Measurements from ENCODE around the gene STN1. TPM values are rescaled to one million over a fixed set of nuclear protein-coding genes. Genes with fewer than 3 reads are reported as not detected.

The STN1 gene
- total RNA-seq, 1 experiment from 2014 or later, result 14.3 TPM

- intact Hi-C loops (cut with micrococcal nuclease; ENCODE audit: unreplicated experiment), result no loop called here
- Histone ChIP-seq H3K4me1 (ENCODE audit: insufficient read depth, low read length, poor library complexity, severe bottlenecking) (peaks cover 64% of the 10 kb centered on the region), H3K4me3 (ENCODE audit: low read depth, low read length, poor library complexity, severe bottlenecking) (no peak overlapping the region), H3K27ac (ENCODE audit: low read depth, low read length, poor library complexity, severe bottlenecking) (peak overlapping the region; percentile 21), H3K27me3 (replicated peaks; ENCODE audit: insufficient read depth, low read depth, low read length, poor library complexity) (no peaks in the 10 kb centered on the region), H3K9me3 (ENCODE audit: low read depth, low read length, poor library complexity, severe bottlenecking) (peaks cover 6% of the 10 kb centered on the region), H3K36me3 (ENCODE audit: insufficient read depth, low read length, poor library complexity, severe bottlenecking) (peaks cover 5% of the 10 kb centered on the region)
- CTCF ChIA-PET, result interaction anchor here (0.6 to 0.8 kb wide), 2 partner anchors 14 to 345 kb away, joined by 3 read pairs; no protein-coding TSS in a partner anchor
- TF ChIP-seq, protein P1, sequence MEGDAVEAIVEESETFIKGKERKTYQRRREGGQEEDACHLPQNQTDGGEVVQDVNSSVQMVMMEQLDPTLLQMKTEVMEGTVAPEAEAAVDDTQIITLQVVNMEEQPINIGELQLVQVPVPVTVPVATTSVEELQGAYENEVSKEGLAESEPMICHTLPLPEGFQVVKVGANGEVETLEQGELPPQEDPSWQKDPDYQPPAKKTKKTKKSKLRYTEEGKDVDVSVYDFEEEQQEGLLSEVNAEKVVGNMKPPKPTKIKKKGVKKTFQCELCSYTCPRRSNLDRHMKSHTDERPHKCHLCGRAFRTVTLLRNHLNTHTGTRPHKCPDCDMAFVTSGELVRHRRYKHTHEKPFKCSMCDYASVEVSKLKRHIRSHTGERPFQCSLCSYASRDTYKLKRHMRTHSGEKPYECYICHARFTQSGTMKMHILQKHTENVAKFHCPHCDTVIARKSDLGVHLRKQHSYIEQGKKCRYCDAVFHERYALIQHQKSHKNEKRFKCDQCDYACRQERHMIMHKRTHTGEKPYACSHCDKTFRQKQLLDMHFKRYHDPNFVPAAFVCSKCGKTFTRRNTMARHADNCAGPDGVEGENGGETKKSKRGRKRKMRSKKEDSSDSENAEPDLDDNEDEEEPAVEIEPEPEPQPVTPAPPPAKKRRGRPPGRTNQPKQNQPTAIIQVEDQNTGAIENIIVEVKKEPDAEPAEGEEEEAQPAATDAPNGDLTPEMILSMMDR (conservative IDR thresholded peaks at IDR 0.05; ENCODE audit: low read depth, low read length), result no peak
- no peak for DNase-seq (ENCODE audit: low spot score)
- POLR2A ChIA-PET (ENCODE audit: low non-redundant PET), result no interaction called here
- no TSS peak for BruUV-seq (replicated peaks)
Measured at GRCh38 chr10:103833731-103834365, 84.1 kb downstream of the STN1 start.

DNA sequence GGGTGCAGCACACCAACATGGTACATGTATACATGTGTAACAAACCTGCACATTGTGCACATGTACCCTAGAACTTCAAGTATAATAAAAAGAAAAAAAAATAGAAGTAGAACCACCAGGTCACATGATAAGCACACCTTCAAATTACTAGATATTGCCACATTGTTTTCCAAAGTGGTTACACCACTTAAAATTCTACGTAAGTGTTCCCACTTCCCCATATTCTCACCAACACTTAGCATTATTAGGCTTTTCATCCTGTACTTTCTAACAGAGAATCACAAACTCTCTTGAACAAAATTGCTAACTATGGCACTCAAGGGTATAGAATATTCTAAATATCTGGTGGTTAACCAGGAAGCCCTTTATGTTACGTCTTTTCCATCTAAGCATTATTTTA lies 85.2 kb downstream of the STN1 start:
- TF ChIP-seq, protein P1 (conservative IDR thresholded peaks at IDR 0.05; ENCODE audit: low read depth, low read length), result no peak
- intact Hi-C loops (cut with micrococcal nuclease; ENCODE audit: unreplicated experiment), result no loop called here
- POLR2A ChIA-PET (ENCODE audit: low non-redundant PET), result no interaction called here
- no peak for DNase-seq (ENCODE audit: low spot score)
- H3K4me3 ChIP-seq (ENCODE audit: low read depth, low read length, poor library complexity, severe bottlenecking), result no peak overlapping the region
- no peaks in the 10 kb centered on the region for H3K27me3 ChIP-seq (replicated peaks; ENCODE audit: insufficient read depth, low read depth, low read length, poor library complexity)
- BruUV-seq (replicated peaks), result no TSS peak
- H3K36me3 ChIP-seq (ENCODE audit: insufficient read depth, low read length, poor library complexity, severe bottlenecking), result peaks cover 5% of the 10 kb centered on the region
- H3K4me1 ChIP-seq (ENCODE audit: insufficient read depth, low read length, poor library complexity, severe bottlenecking), result peaks cover 54% of the 10 kb centered on the region
- H3K9me3 ChIP-seq (ENCODE audit: low read depth, low read length, poor library complexity, severe bottlenecking), result peaks cover 6% of the 10 kb centered on the region
- CTCF ChIA-PET, result no interaction called here
- H3K27ac ChIP-seq (ENCODE audit: low read depth, low read length, poor library complexity, severe bottlenecking), result no peak overlapping the region

Other genes starting within 250 kb of the STN1 start
- 54.9 and 57.1 TPM in 2 replicates for gene SH3PXD2A, start 62.6 kb downstream of the STN1 start, total RNA-seq (2021)
- gene SLK, start 49.0 kb upstream of the STN1 start, total RNA-seq (2021), result 39.1 and 41.0 TPM in 2 replicates
- not detected in 2 replicates for gene COL17A1, start 167.7 kb upstream of the STN1 start, total RNA-seq (2021)
- gene SFR1, start 204.0 kb upstream of the STN1 start, total RNA-seq (2021), result 11.2 and 12.6 TPM in 2 replicates

All from A673 (cell line).